Measurements from ENCODE around the gene ADAMTS10.

Gene ADAMTS10

DNA sequence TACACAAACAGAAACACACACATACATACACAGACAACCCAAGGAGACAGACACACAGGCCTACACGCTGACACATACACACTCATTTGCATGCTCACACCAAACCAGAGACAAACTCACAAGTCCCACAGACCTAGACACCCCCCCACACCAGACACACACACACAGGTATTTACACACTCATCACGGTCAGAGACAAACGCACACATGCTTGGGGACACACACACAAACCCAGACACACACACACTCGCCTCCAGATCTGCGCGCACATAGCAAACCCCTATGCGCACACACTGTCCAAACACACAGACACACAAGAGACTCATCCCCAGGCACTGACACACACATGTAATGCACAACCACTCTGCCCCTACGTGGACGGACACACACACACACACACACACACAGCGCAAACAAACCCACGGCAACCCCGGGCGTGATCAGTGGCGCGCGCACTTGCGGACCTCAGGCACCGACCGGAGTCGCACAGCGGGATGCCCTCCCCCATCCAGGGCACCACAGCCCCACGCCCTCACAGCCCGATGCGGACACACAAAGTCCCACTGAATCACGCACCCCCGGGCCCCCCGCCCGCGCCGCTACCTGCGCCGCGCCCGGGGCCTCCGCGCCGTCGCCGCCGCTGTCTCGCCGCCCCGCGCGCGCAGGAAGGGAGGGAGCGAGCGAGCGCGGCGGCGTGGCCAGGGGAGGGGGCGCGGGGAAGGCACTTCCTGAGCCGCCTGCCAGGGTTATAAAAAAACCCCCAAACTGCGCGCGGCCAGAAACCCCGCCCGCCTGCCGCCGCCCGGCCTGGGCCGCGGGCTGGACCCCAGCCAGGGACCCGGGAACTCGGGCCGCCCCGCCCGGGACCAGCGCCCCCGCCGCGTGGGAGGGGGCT lies at the start of gene ADAMTS10:
ADAMTS10 (minus strand) TSS at position 675 of the 895 bp plus-strand sequence. CDS start 5,005 bp downstream, outside the sequence.
- DNase-seq (ENCODE audit: low read depth) = no peak
- no peak within 1 kb of the TSS for H3K4me3 ChIP-seq (ENCODE audit: low read depth, low read length)
- TF ChIP-seq, protein P1, sequence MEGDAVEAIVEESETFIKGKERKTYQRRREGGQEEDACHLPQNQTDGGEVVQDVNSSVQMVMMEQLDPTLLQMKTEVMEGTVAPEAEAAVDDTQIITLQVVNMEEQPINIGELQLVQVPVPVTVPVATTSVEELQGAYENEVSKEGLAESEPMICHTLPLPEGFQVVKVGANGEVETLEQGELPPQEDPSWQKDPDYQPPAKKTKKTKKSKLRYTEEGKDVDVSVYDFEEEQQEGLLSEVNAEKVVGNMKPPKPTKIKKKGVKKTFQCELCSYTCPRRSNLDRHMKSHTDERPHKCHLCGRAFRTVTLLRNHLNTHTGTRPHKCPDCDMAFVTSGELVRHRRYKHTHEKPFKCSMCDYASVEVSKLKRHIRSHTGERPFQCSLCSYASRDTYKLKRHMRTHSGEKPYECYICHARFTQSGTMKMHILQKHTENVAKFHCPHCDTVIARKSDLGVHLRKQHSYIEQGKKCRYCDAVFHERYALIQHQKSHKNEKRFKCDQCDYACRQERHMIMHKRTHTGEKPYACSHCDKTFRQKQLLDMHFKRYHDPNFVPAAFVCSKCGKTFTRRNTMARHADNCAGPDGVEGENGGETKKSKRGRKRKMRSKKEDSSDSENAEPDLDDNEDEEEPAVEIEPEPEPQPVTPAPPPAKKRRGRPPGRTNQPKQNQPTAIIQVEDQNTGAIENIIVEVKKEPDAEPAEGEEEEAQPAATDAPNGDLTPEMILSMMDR (IDR thresholded peaks at IDR 0.05; ENCODE audit: control insufficient read depth, extremely low read depth, insufficient read depth) = no peak

DNA sequence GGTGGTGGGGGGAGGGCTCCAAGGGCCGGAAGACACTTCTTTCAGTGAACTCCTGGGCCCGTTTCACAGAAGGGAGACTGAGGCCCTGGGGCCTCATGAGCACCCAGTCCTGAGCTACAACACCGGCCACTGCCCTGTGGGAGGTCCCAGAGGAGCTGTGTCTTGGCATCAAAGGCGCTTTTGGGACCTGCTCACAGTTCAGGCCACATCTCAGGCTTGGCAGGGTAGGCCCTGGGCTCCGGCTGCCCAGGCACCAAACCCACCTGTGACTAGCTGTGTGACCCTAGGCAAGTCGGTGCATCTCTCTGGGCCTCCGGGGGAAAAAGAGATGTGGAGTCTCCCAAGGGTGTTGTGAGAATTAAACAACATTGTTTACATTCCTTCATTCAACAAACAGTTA lies 49.4 kb upstream of the ADAMTS10 start:
- no peak for DNase-seq (ENCODE audit: low read depth)
- H3K4me3 ChIP-seq (ENCODE audit: low read depth, low read length) = no peak overlapping the region
- TF ChIP-seq, protein P1 (IDR thresholded peaks at IDR 0.05; ENCODE audit: control insufficient read depth, extremely low read depth, insufficient read depth) = no peak

DNA sequence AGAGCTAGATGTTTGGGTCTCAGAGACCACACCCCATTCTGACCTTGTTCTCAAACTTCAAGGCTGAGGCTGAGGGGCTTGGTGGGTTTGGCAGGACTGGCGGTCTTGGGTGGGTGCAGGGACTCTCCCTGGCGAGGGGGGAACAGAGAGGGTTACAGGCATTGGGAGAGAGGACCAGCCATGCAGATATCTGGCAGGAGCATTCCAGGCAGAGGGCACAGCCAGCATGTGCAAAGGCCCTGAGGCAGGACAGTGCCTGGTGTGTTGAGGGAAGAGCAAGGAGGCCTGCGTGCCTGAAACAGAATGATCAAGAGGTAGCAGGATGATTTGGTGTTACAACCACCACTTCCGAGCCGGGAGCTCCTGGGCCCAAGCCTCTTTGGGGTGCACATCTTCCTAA lies 47.4 kb upstream of the ADAMTS10 start:
- no peak for DNase-seq (ENCODE audit: low read depth)
- TF ChIP-seq, protein P1 (IDR thresholded peaks at IDR 0.05; ENCODE audit: control insufficient read depth, extremely low read depth, insufficient read depth) = no peak

DNA sequence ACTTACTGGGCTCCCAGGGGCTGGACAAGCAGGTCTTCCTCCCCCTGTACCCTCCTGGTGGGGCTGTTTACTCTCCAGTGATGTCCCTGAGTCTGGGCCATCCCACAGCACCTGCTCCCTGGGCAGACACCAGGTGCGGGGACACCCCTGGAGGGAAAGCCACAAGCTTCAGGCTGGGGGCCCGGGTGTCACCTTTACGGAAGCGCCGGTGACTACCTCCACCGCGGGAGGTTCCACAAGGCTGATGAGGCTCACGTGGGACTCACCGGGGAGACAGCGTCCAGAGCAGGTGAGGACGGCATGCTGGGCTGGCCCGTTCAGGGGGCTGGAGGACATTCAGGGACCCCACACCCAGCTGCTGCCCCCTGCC lies 44.8 kb upstream of the ADAMTS10 start:
- no peak overlapping the region for H3K4me3 ChIP-seq (ENCODE audit: low read depth, low read length)
- no peak for DNase-seq (ENCODE audit: low read depth)
- TF ChIP-seq, protein P1 (IDR thresholded peaks at IDR 0.05; ENCODE audit: control insufficient read depth, extremely low read depth, insufficient read depth) = no peak

More for the DNA sequence above, 47.4 kb upstream of the ADAMTS10 start:
- no peak overlapping the region for H3K4me3 ChIP-seq (ENCODE audit: low read depth, low read length)

DNA sequence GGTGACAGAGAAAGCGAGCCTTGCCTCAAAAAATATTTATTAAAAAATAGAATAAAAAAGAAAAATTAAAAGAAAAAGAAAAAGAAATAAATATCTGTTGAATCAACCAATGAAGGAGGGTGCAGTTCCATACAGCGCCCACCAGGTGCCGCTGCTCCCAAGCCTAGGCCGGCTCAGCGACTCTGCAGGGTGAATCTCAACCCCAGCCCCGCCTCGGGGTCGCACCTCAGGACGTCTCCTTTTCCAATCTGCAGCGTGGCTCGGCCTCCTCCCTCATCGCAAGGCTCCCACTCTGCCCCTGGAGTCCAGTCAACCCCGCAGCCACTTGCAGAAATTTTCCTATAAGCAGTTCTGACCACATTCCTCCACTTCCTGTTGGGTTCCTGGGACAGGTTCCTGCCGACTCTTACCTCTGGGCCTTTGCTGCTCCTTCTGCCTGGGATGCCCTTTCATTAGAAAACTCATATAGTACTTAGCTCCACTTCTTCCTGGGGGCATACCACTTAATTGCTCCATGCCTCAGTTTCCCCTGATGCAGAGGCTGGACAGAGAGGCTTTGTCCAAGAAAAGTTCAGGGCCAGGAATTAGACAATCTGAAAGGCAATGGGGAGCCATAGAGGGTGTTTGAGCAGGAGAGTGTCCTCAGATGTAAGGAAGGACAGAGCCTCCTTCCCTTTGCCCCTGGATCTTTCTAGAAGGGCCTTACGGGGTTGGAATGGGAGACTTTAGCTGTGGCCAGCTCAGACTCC lies 44.2 kb upstream of the ADAMTS10 start:
- H3K4me3 ChIP-seq (ENCODE audit: low read depth, low read length) = no peak overlapping the region
- DNase-seq (ENCODE audit: low read depth) = no peak
- TF ChIP-seq, protein P1 (IDR thresholded peaks at IDR 0.05; ENCODE audit: control insufficient read depth, extremely low read depth, insufficient read depth) = peak; percentile 86

DNA sequence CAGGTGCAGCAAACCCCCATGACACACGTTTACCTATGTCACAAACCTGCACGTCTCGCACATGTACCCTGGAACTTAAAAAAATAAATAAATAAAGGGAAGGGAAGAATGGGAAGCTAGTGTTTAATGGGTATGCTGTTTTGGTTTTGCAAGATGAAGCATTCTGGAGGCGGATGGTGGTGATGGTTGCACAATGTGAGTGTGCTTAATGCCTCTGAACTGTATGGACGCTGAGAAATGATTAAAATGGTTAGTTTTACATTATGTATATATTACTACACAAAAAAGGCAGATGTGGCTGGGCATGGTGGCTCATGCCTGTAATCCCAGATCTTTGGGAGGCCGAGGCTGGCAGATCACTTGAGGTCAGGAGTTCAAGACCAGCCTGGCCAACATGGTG lies 37.7 kb upstream of the ADAMTS10 start:
- no peak overlapping the region for H3K4me3 ChIP-seq (ENCODE audit: low read depth, low read length)
- DNase-seq (ENCODE audit: low read depth) = no peak
- TF ChIP-seq, protein P1 (IDR thresholded peaks at IDR 0.05; ENCODE audit: control insufficient read depth, extremely low read depth, insufficient read depth) = no peak

Measured in LNCaP clone FGC (cell line).